ENCODE data around the gene CFAP58.

DNA sequence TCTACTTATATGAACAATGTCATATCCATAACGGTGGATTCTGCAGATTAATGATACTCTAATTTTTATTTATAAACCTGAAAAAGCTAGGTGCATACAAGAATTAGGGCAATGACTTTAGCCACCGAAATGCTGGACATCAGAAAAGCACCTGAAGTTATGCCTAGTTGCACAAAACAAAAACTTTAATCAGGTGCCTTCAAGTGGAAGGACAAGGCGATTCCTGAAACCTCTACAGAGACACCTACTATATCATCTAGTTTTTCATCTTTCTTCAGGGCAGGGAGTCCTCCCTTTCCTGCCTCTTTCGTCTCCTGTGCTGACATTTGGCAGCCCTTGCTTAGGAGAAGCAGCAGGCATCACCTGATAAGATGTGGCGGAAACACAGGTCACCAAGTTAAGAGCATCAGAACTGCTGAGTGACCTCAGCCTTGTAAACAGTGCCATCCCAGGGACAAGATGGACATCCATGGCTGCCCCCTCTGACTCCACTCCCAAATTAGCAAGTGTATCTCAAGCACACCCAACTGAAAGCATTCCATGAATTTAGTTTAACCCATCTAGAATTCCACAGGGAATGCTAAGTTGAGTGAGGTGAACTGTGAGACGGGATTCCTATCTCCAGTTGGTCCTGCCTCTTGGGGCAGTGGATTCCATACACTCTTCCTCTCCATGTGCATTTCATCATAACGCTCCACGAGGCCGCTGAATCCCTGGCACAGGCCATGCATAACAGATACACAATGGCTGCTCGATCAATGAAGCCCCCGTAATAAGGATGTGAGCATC lies 21.2 kb upstream of the CFAP58 start:
- no peak for TF ChIP-seq RAD21 (IDR thresholded peaks at IDR 0.05; ENCODE audit: low read depth)
- TF ChIP-seq TAF1 (IDR thresholded peaks at IDR 0.05; ENCODE audit: low read depth), result no peak
- no peak for TF ChIP-seq TCF12 (IDR thresholded peaks at IDR 0.05; ENCODE audit: low read depth)
